Measurements from ENCODE around the gene MAD2L1BP.
A peak's percentile ranks its signal among the peaks of the same experiment; 100 is the strongest.

Gene MAD2L1BP

GRCh38 chr6:43667245-43668150, 31.9 kb downstream of the MAD2L1BP start:
- H3K36me3 Mint-ChIP-seq (ENCODE audit: low read depth): peaks cover 9% of the 10 kb centered on the region
- ATAC-seq (peak; percentile 37), DNase-seq (peak; percentile 91)
- H3K9me3 Mint-ChIP-seq: no peaks in the 10 kb centered on the region
- no peaks in the 10 kb centered on the region for H3K27me3 Mint-ChIP-seq
- peak overlapping the region; percentile 53 for H3K27ac Mint-ChIP-seq
- peaks cover 36% of the 10 kb centered on the region for H3K4me1 Mint-ChIP-seq
- H3K4me3 Mint-ChIP-seq: peak overlapping the region; percentile 36

- H3K27ac Mint-ChIP-seq: peak overlapping the region; percentile 53
- ATAC-seq: peak; percentile 52
Observed at GRCh38 chr6:43668151-43669028, 32.8 kb downstream of the MAD2L1BP start.

GRCh38 chr6:43669050-43669921, 33.6 kb downstream of the MAD2L1BP start:
- peaks cover 12% of the 10 kb centered on the region for H3K36me3 Mint-ChIP-seq (ENCODE audit: low read depth)
- peak; percentile 4 for ATAC-seq
- peaks cover 36% of the 10 kb centered on the region for H3K4me1 Mint-ChIP-seq
- peak overlapping the region; percentile 84 for H3K27ac Mint-ChIP-seq
- no peaks in the 10 kb centered on the region for H3K27me3 Mint-ChIP-seq
- DNase-seq: no peak
- H3K9me3 Mint-ChIP-seq: no peaks in the 10 kb centered on the region
- H3K4me3 Mint-ChIP-seq: no peak overlapping the region

More at GRCh38 chr6:43668151-43669028, 32.8 kb downstream of the MAD2L1BP start:
- Mint-ChIP-seq H3K36me3 (ENCODE audit: low read depth) (peaks cover 11% of the 10 kb centered on the region), H3K27me3 (no peaks in the 10 kb centered on the region), H3K9me3 (no peaks in the 10 kb centered on the region), H3K4me3 (no peak overlapping the region), H3K4me1 (peaks cover 36% of the 10 kb centered on the region)
- peak; percentile 73 for DNase-seq

- DNase-seq: peak; percentile 47
- peaks cover 20% of the 10 kb centered on the region for H3K36me3 Mint-ChIP-seq (ENCODE audit: low read depth)
- ATAC-seq: peak; percentile 81
- H3K4me3 Mint-ChIP-seq: no peak overlapping the region
- H3K9me3 Mint-ChIP-seq: no peaks in the 10 kb centered on the region
- H3K4me1 Mint-ChIP-seq: peaks cover 36% of the 10 kb centered on the region
- no peaks in the 10 kb centered on the region for H3K27me3 Mint-ChIP-seq
- H3K27ac Mint-ChIP-seq: peak overlapping the region; percentile 84
Observed at GRCh38 chr6:43669922-43670622, 34.4 kb downstream of the MAD2L1BP start.

- ATAC-seq (no peak), DNase-seq (no peak)
- peak overlapping the region; percentile 84 for H3K27ac Mint-ChIP-seq
- peaks cover 36% of the 10 kb centered on the region for H3K4me1 Mint-ChIP-seq
- H3K27me3 Mint-ChIP-seq: no peaks in the 10 kb centered on the region
- H3K4me3 Mint-ChIP-seq: no peak overlapping the region
- peaks cover 21% of the 10 kb centered on the region for H3K36me3 Mint-ChIP-seq (ENCODE audit: low read depth)
- H3K9me3 Mint-ChIP-seq: no peaks in the 10 kb centered on the region
Observed at GRCh38 chr6:43670623-43670986, 35.0 kb downstream of the MAD2L1BP start.

GRCh38 chr6:43671011-43671800, 35.6 kb downstream of the MAD2L1BP start:
- Mint-ChIP-seq H3K4me1 (peaks cover 36% of the 10 kb centered on the region), H3K27ac (peak overlapping the region; percentile 84), H3K9me3 (no peaks in the 10 kb centered on the region), H3K36me3 (ENCODE audit: low read depth) (peaks cover 21% of the 10 kb centered on the region), H3K27me3 (no peaks in the 10 kb centered on the region), H3K4me3 (no peak overlapping the region)
- DNase-seq (no peak), ATAC-seq (no peak)

- Mint-ChIP-seq H3K27ac (no peak overlapping the region), H3K36me3 (ENCODE audit: low read depth) (peaks cover 21% of the 10 kb centered on the region)
- DNase-seq: no peak
Observed at GRCh38 chr6:43671801-43672690, 36.4 kb downstream of the MAD2L1BP start.

GRCh38 chr6:43673444-43674084, 37.9 kb downstream of the MAD2L1BP start:
- Mint-ChIP-seq H3K27ac (no peak overlapping the region), H3K9me3 (no peaks in the 10 kb centered on the region), H3K4me1 (peaks cover 21% of the 10 kb centered on the region), H3K36me3 (ENCODE audit: low read depth) (peaks cover 30% of the 10 kb centered on the region), H3K4me3 (no peak overlapping the region), H3K27me3 (no peaks in the 10 kb centered on the region)
- ATAC-seq (no peak), DNase-seq (no peak)

More at GRCh38 chr6:43671801-43672690, 36.4 kb downstream of the MAD2L1BP start:
- Mint-ChIP-seq H3K27me3 (no peaks in the 10 kb centered on the region), H3K9me3 (no peaks in the 10 kb centered on the region), H3K4me1 (peaks cover 34% of the 10 kb centered on the region), H3K4me3 (no peak overlapping the region)
- ATAC-seq: no peak

- Mint-ChIP-seq H3K36me3 (ENCODE audit: low read depth) (peaks cover 30% of the 10 kb centered on the region), H3K27ac (no peak overlapping the region), H3K27me3 (no peaks in the 10 kb centered on the region), H3K4me1 (peaks cover 14% of the 10 kb centered on the region), H3K9me3 (no peaks in the 10 kb centered on the region), H3K4me3 (no peak overlapping the region)
- ATAC-seq: no peak
- no peak for DNase-seq
Observed at GRCh38 chr6:43674291-43674690, 38.7 kb downstream of the MAD2L1BP start.

- ATAC-seq: no peak
- Mint-ChIP-seq H3K27me3 (no peaks in the 10 kb centered on the region), H3K36me3 (ENCODE audit: low read depth) (peaks cover 30% of the 10 kb centered on the region), H3K9me3 (no peaks in the 10 kb centered on the region), H3K4me1 (peaks cover 8% of the 10 kb centered on the region), H3K27ac (no peak overlapping the region), H3K4me3 (no peak overlapping the region)
- no peak for DNase-seq
Observed at GRCh38 chr6:43674921-43675320, 39.3 kb downstream of the MAD2L1BP start.

GRCh38 chr6:43676962-43677606, 41.4 kb downstream of the MAD2L1BP start:
- Mint-ChIP-seq H3K9me3 (no peaks in the 10 kb centered on the region), H3K27ac (no peak overlapping the region), H3K27me3 (no peaks in the 10 kb centered on the region), H3K36me3 (ENCODE audit: low read depth) (peaks cover 32% of the 10 kb centered on the region), H3K4me1 (no peaks in the 10 kb centered on the region), H3K4me3 (no peak overlapping the region)
- no peak for ATAC-seq
- DNase-seq: no peak

Data from activated naive CD8-positive, alpha-beta T cell treated with anti-CD3 and anti-CD28 coated beads, Interleukin-2, amount 50 U/mL, for 24 hours (primary cell).